22Rv1 (cell line): ENCODE data around the gene GFOD2.

Experiments
- ZFX ChIP-seq: fragments of 450-650 bp; IDR thresholded peaks from 2 replicates; pipeline ENCODE4 v1.6.1; 2017; ENCODE audit warnings: antibody characterized with exemption, borderline replicate concordance
- TF ChIP-seq, protein P1 (sequence below): fragments of 450-650 bp; IDR thresholded peaks from 2 replicates; pipeline ENCODE4 v1.5.1; 2017; ENCODE audit warnings: mild to moderate bottlenecking

DNA sequence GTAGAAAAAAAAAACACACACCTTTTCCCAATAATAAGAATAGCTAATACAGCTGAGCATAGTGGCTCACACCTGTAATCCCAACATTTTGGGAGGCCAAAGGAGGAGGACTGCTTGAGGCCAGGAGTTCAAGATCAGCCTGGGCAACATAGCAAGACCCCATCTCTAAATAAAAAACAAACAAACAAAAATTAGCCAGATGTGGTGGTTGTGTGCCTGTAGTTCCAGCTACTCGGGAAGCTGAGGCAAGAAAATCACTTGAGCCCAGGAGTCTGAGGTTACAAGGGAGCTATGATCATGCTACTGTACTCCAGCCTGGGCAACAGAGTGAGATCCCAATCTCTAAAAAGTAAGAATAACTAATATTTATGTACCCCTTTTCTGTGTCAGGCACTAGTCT lies 42.8 kb upstream of the GFOD2 start:
- TF ChIP-seq, protein P1, sequence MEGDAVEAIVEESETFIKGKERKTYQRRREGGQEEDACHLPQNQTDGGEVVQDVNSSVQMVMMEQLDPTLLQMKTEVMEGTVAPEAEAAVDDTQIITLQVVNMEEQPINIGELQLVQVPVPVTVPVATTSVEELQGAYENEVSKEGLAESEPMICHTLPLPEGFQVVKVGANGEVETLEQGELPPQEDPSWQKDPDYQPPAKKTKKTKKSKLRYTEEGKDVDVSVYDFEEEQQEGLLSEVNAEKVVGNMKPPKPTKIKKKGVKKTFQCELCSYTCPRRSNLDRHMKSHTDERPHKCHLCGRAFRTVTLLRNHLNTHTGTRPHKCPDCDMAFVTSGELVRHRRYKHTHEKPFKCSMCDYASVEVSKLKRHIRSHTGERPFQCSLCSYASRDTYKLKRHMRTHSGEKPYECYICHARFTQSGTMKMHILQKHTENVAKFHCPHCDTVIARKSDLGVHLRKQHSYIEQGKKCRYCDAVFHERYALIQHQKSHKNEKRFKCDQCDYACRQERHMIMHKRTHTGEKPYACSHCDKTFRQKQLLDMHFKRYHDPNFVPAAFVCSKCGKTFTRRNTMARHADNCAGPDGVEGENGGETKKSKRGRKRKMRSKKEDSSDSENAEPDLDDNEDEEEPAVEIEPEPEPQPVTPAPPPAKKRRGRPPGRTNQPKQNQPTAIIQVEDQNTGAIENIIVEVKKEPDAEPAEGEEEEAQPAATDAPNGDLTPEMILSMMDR: no peak
- no peak for TF ChIP-seq ZFX
